ENCODE results near the gene SYT2.
A peak's percentile ranks its signal among the peaks of the same experiment; 100 is the strongest.
"Not testable (repeated sequence)": the region's sequence is repeated elsewhere in the genome, so short reads cannot be mapped to it uniquely, and the experiment has no call there.

The SYT2 gene

DNA sequence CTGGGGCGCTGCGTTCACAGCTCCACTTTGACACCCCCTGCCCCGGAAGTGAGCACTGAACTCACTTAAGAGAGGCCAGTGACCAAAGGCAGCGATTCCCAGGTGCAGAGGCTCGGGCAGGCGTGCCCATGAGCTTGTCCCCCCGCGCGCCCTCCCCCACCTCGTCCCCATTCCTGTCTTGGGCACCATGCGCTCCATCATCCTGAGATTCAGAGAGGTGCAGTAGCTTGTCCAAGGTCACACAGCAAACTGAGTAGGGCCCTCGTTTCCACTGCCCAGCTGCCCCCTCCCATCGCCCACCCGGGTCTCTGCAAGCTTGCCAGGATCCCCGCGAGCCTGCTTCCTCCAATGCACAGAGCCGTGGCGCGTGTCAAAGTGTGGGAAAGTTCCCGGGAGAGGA is 68.0 kb downstream of the SYT2 start:
- no peak for DNase-seq

DNA sequence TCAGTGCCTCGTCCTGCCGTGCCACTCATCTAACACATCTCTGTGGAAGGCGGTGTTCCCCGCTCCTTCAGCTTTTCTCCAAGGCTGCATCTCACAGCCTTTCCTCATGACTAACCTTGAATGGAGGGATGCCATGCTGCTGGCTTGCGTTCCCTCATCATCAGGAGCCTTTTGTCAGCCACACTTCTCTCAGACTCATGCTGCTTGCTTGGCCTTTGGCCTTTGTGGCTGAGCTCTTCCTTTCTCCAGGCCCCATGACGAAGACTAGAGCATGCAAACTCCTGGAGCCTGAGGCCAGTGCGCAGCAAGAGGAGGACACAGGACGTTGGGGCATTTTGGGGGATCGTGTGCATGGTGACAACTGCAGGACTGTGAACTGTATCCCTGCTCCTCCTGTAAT is 70.8 kb downstream of the SYT2 start:
- DNase-seq = no peak

DNA sequence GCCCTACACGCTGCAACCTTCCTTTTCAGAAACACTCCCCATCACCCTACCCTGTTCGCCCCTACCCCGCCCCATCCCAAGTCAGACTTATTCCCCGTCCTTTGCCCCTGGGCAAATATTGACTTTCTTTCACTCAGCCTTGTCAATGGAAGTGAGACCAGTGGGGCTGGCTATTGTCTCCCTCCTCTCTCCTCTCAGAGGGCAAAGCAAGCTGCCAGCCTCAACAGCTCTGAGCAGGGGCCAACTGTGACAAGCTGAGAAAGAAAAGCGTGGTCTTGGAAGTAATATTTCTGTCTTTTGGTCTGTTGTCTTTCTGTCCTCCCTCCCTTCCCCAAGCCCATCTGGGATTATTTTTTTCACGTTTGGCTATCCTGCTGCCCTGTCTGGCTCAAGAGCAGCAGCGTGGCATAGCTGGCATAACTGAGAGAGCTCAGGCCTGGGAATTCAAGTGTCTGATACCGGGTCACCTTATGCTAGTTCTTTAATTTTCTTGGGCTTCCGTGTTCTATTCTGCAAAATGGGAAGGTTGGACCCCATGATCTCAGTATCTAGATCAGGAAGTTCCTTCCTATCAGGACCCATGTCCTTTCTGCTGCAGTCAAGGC is 71.5 kb downstream of the SYT2 start:
- DNase-seq = peak; percentile 73 to 76

DNA sequence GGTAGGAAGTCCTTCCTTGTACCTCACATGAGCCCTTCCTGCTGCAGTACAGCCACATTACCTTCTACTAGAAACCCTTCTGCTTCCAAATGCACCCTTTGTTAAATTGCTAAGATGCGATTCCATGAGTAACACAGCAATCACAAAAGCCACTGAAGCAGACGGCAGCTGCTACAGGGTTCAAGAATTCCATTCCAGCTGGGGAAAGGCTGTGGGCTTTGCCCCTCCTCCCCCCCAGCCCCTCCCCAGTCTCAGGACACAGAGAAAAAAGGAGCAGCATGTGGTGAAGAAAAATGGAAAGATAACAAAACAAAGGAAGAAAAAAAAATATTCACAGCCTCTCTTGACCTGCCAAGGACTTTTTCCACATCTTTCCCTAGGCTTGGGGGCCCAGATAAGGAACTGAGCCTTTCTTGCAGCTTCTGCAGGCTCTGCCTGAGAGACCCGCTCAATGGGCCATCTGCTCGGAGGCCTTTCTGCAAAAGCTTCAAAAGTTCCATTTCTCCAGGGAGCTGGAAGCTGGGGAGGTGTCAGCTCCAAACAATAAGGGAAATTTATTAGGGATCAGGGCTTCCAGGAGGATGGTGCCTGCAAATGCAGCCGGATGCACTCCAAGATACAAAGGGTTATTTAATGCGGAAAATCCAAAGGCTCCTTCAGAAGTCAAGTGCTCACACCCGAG is 72.1 kb downstream of the SYT2 start:
- DNase-seq = peak in 1 of 2 experiments; percentile 76

DNA sequence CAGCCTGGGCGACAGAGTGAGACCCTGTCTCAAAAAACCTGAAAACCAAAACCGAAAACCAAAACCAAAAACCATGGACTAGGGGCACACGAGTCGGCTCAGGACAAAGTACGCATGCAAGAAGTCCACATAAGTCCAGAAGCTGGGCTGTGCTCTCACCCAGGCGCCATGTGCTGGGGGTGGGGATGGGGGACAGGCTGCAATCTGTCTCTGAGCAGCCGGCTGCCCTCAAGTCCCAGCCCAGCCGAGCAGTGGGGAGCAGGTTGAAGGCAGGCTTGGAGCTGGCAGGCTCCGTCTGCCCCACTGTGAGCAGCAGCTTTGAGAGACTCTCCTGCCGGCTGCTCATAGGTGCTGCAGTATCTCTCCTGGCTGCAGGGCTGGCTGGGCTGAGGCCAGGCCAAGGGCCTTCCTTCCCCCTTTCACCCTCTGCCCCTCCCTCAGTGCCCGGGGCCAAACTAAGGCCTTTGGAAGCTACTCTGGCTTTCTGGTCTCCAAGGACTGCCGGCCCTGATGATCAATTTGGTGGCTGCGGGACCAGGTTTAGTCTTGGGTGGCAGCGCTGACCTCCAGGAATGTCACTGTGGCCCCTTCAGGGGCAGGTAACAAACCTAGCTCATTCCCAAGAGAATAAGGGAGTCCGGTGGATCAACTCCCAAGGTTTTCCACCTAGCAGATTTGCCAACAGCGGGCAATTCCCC is 72.8 kb downstream of the SYT2 start:
- DNase-seq = not testable (repeated sequence)

DNA sequence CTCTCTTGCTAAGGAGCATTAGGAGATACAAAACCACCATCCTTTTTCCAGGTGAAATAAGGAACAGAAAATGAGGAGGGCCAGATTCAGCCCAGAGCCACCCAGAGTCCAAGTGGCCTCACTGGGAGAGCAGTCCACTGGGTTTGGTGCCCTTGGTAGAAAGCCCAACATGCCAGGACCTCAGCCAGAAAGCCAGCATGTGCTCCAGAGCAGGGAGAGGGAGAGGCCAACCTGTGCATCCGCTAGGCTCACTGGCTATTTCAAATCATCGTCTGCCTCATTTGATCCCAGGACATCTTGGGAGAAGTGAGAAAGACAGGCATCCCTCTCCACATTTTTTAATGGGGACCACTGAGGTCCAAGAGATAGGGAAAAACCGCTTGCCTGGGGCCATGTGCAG is 74.1 kb downstream of the SYT2 start:
- DNase-seq = not testable (repeated sequence)

DNA sequence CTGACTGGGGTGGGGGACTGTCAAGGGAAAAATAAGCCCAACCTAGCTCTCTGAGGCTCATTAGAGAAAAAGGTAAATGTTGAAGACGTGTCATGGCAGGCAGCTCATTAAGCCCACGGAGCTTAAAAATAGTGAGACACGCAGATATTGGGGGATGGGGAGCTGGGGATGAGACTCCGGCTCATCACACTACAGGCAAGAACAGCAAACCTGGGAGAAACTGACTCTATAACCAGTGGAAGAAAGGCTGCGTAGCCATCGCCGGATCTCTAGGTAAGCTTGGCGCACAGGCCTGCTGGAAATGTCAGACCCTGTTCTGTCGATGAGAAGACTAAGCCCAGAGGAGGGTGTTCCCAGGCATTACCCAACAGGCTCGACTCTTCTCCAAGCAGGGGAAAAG is 78.0 kb downstream of the SYT2 start:
- DNase-seq = no peak

DNA sequence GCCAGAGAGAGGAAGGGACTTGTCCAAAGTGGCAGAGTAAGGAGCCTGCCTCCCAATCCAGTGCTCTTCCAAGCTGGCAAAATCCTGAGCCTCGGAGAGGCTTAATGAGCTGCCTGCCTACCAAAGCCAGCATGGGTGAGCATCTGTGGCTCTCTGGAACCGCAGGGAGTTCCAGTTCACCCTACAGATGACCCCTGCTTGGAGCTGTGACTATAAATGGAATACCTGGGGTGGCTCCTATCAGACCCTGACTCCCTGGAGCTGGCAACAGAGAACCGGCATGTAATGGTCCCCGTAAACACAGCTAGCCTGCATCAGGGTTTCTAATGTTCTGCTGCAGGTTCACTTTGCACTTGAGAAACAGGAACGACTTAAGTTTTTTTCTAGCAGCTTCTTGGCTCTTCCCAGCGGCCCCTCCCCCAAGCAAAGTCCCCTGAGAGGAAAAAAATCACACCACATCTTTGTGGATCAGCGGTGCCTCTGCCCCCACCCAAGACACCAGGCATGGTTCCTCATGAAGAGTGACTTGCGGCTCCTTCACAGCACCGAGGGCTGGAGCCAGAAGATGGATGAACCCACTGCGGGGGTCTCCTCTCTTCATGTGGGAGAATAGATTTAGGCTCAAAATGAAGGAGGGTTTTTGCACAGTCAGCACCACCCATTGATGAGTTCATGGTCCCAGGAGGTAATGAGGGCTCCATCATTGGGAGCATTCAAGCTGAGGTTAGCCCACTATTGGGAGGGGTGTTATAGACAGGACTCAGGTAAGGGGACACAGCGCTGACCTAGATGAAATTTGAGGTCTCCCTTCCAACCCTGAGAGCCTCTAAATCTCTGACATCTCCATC is 79.0 kb downstream of the SYT2 start:
- no peak for DNase-seq

DNA sequence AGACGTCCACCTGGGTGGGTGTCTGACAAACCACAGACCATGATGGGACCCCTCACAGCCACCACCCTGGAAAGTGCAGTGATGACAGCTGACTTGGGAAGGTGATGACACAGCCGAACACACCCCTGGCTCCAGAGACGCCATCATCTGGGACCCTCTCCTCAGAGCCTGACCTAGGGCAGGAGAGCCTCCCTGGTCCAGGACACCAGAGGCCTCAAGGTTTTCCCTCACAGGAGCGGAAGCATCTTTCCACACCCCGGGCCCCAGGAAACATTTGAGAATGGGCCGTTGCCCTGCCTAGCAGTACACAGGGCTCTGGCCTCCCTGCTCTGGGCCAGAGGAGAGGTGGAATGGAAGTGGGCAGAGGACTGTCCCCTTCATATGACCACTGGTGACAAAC is 79.7 kb downstream of the SYT2 start:
- DNase-seq = no peak

DNA sequence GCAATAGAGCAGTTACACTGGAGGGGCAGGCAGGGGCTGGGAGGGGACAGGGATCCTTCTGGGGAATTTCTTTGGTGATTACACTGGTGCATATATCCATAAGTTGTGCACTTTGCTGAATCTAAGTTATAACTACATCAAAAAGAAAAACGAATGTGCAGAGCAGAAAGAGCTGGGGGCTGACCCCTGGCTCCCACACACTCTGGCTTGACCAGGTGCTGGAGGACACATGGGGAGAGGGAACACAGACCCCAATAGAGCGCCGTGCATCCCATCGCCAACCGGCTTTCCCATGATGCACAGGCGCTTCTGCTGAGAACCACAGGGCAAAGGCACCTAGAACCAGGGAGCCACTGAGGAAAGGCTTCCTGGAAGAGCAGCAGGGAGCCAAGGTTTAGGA is 80.2 kb downstream of the SYT2 start:
- not testable (repeated sequence) for DNase-seq

DNA sequence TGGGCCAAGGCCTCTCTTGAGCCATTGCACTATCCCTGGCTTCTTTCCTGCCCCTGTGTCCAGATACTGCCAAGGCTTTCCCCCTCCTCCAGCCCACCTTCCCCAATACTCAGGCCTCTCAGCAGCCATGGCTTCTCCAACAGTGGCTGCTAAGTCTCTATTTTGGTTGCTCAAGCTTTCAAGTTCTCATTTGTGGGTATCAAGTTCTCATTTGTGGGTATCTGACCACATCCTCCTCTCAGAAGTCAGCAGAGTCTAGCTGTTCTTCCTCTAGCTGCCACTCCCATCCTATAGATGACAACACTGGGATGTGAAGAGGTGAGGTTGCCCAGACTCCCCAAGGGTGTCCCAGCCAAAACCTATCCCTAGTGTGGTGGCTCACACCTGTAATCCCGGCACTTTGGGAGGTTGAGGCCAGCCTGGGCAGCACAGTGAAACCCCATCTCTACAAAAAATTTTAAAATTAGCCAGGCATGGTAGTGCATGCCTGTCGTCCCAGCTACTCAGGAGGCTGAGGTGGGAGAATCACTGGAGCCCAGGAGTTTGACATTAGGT is 80.9 kb downstream of the SYT2 start:
- not testable (repeated sequence) for DNase-seq

DNA sequence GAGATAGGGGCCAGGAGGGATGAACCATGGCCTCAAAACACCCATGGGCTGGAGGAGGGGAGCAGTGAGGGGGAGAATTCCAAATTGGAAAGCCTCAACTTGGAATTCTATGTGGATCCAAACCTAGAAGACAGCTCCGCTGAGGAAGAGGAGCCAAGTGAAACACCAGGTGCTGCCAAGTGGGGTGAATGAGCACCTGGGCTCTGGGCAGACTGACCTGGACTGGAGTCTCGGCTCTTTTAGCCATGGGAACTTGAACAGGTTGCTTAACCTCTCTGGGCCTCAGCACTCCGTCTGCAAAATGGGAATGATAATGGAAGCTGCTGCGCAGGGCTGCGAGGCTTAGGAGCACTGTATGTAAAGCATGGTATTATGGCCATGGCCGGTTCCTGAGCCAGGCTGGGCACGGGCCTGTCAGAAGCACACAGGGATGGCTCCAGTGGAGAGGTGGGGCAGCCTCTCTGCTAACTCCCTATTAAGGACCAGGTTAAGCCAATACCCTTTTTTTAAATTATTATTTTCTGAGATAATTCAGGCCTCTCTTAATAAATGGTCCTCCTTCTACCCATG is 81.5 kb downstream of the SYT2 start:
- no peak for DNase-seq

DNA sequence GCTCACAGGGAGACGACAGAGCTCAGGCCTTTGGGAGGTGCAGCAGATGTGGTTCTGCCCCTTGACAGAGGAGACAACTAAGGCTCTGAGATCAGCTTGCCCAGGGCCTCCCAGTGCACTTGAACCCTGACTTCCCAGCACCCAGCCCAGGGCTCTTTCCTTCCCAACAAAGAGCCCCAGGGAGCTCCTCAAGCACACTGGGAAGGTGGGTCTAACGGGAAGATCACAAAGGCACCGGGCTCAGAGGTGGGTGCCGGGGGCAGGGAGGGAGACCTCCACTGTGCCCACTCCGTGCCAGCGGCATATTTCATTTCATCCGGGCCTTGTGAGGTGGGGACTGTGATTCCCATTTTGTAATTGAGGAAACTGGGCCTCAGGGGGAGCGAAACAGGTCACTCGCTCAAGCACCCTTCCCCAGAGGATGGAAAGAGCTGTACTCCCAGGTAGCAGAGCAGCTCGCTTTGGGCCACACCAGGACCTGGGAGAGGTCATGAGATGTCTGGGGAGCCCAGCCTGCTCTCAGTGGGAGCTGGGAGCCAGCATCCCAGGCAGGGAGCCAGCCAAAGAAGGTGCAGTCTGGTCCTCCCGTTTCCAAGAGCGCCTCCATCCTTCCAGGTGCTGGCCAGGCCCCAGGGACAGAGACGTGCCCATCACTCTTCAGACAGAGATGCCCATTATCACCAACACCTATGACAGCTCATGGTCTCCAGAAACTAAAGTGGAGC is 82.3 kb downstream of the SYT2 start:
- no peak for DNase-seq

DNA sequence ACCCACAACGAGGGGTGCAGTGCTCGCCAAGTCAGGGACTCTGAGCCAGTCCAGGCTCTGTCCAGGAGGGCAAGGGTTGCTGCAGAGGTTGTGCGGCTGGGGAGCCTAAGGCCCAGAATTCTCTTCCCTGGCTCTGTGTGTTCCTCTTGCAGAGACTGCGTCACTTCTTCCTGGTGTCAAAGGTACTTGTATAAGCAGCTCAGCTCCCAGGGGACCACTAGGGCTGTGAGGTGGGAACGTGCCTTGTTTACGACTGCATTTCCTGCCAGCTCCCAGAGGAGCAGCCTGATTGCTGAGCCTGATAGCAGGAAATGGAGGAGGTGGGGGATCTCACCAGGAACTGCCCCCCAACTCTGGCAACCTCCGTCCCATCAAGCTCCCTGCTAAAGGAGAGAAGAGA is 83.2 kb downstream of the SYT2 start:
- peak; percentile 46 to 70 for DNase-seq

DNA sequence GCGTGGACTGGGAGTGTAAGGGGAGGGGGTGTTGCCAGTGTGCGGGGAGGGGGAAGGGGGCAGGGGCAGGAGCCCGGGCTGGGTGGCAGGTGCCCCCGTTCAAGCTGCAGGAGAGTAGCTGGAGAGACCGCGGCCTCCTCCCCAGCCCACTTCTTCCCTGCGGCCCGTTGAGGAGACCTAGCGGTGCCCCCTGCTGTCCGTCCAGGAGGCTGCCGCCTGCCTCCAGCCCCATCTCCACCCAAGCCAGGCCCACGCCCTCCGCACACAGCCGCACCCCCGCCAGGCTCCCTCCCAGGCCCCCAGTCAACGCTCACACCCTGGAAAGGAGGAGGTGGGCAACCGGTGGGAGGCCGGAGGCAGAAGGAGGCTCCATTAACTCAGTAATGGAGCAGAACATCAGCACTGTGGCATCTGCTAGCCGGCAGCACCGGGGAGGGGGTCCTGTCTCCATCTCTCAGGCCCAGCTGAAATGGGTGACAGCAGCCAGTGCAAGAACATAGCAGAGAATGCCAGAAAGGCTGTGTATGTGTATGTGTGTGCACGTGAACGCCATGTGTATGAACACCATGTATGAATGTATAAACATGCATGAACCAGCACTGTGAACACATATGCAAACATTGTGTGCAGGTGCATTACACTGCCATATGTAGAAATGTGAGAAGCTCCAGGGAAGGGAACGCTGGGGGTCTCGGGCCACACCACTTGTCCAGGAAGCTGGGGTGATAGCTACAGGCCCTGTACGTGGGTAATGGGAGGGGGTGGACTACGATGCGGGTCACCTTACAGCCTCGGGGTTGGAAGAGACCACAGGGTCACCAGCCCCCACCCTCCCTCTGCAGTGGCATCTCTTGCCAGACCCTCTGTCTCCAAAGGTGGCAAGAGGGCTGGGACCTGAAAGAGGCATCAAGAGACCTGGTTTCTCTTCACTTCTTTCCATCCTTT is 84.6 kb downstream of the SYT2 start:
- DNase-seq = peak; percentile 27 to 65

DNA sequence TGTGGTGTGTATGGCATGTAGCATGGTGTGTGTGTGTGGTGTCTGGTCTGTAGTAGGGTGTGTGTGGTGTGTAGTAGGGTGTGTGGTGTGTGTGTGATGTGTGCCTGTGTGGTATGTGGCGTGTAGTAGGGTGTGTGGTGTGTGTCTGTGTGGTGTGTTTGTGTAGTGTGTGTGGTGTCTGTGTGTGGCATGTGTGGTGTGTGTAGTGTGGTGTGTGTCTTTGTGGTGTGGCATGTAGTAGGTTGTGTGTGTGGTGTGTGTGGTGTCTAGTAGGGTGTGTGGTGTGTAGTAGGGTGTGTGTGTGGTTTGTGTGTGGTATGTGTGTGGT is 85.5 kb downstream of the SYT2 start:
- no peak for DNase-seq

DNA sequence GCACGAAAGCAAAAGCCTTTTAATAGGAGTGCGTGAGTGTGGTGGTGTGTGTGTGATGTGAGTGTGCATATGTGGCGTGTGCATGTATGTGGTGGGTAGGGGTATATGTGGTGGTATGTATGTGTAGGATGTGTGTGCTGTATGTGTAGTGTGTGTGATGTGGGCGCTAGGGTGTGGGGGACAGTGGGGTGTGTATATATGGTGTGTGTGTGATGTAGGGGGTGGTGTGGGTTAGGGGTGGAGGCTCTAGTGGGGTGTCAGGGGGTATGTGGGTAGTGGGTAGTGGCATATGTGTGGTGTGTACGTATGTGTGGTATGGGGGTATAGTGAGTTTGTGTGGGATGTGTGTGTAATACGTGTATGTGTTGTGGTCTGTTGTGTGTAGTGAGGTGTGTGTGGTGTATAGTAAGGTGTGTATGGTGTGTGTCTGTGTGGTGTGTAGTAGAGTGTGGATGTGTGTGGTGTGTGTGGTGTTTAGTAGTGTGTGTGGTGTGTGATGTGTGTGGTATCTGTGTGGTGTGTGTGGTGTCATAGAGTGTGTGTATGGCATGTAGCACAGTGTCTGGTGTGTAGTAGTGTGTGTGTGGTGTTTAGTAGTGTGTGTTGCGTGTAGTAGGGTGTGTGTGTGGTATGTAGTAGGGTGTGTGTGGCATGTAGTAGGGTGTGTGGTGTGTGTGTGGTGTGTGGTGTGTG is 86.0 kb downstream of the SYT2 start:
- no peak for DNase-seq

DNA sequence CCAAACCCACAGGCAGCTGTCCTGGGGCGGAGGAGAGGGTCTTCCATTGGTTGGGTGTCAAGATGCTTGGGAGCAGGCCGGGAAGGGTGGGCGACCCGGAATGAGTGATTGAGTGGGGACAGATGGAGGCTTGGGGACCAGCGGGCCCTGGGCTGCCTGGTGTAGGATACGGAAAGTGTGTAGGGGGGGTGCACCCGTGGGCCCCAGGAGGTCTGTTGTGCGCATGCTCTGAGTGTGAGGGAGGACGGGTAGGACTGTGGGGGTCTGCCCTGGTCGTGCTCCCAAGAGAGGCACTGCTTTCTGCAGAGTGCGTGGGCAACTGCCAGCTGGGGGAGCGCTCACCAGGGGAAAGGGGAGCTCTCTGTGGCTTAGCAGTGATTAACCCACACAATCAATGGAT is 86.8 kb downstream of the SYT2 start:
- not testable (repeated sequence) for DNase-seq

DNA sequence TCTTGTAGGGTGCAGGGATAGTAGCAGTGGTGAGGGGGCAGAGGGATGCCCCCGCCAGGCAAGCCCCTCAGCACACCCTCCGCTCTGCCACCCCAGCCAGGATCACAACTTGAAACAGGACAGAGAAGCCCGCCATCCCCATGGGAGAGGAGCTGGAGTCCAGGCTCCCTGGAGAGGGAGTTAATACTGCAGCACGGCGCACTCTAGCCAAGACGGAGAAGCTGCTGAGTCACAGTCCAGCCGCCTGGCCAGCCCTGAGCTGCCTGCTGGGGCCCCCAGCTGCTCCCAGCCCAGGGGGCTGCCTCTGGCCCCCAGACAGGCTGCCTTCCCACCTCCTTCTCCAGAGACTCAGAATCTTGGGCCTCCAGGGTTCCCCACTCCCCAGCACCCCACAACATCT is 87.2 kb downstream of the SYT2 start:
- no peak for DNase-seq

DNA sequence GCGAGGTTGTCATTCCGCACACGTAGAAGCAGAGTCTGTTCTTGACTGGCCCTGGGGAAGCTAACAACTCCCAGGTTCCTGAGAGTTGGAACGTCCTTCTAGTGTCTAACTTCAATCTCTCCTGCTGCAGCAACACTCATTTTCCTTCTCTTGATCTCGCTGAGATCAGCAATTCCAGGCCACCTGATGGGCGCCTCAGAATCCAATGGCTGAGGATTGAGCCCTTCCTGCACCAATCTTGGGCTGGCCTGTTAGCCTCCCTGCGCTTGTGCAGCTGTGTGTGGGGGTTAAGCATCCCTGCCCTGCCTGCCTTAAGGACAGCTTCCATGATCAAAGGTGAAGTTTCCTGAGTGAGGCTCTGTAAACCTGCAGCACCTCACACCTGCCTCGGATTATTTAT is 87.9 kb downstream of the SYT2 start:
- no peak for DNase-seq
